ENCODE data around the gene PCDH9.
"Not testable (repeated sequence)": the region's sequence is repeated elsewhere in the genome, so short reads cannot be mapped to it uniquely, and the experiment has no call there.

Gene PCDH9

DNA sequence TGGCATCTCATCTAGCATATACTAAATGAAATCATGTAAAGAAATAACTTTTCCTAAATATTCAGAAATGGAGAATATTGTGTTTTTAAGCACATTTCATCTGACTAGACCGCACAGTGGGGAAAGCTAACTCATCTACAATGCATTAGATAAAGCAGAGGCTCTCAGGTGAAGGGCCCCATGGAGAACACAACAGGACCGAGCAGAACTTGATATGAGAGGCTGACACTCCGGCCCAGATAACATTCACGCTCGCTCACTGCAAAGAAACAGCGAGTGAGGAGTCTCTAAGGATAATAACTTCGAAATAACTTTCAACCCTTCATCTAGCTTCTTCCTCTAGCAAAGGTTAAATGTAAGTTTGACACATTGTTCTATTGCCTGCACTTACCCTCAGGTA lies 130.6 kb downstream of the PCDH9 start:
- Histone ChIP-seq H3K36me3 (ENCODE audit: control insufficient read depth, insufficient read depth, low read length) (no peaks in the 10 kb centered on the region), H3K4me3 (replicated peaks; ENCODE audit: low read depth, low read length) (no peak overlapping the region), H3K27me3 (replicated peaks; ENCODE audit: control insufficient read depth, insufficient read depth, low read length) (no peaks in the 10 kb centered on the region)
- no peak for DNase-seq (ENCODE audit: extremely low read depth, insufficient read length)
- TF ChIP-seq, protein P1, sequence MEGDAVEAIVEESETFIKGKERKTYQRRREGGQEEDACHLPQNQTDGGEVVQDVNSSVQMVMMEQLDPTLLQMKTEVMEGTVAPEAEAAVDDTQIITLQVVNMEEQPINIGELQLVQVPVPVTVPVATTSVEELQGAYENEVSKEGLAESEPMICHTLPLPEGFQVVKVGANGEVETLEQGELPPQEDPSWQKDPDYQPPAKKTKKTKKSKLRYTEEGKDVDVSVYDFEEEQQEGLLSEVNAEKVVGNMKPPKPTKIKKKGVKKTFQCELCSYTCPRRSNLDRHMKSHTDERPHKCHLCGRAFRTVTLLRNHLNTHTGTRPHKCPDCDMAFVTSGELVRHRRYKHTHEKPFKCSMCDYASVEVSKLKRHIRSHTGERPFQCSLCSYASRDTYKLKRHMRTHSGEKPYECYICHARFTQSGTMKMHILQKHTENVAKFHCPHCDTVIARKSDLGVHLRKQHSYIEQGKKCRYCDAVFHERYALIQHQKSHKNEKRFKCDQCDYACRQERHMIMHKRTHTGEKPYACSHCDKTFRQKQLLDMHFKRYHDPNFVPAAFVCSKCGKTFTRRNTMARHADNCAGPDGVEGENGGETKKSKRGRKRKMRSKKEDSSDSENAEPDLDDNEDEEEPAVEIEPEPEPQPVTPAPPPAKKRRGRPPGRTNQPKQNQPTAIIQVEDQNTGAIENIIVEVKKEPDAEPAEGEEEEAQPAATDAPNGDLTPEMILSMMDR (IDR thresholded peaks at IDR 0.05; ENCODE audit: insufficient read depth, low read length, poor library complexity, severe bottlenecking) = no peak

GRCh38 chr13:67097892-67098452 lies 132.2 kb downstream of the PCDH9 start:
- TF ChIP-seq, protein P1 (IDR thresholded peaks at IDR 0.05; ENCODE audit: insufficient read depth, low read length, poor library complexity, severe bottlenecking) = no peak
- no peak for DNase-seq (ENCODE audit: extremely low read depth, insufficient read length)
- Histone ChIP-seq H3K36me3 (ENCODE audit: control insufficient read depth, insufficient read depth, low read length) (no peaks in the 10 kb centered on the region), H3K27me3 (replicated peaks; ENCODE audit: control insufficient read depth, insufficient read depth, low read length) (no peaks in the 10 kb centered on the region), H3K4me3 (replicated peaks; ENCODE audit: low read depth, low read length) (no peak overlapping the region)

GRCh38 chr13:67096893-67097292 lies 133.2 kb downstream of the PCDH9 start:
- H3K27me3 ChIP-seq (replicated peaks; ENCODE audit: control insufficient read depth, insufficient read depth, low read length); DNase-seq (ENCODE audit: extremely low read depth, insufficient read length); H3K4me3 ChIP-seq (replicated peaks; ENCODE audit: low read depth, low read length); H3K36me3 ChIP-seq (ENCODE audit: control insufficient read depth, insufficient read depth, low read length): not testable (repeated sequence)

GRCh38 chr13:67096418-67096817 lies 133.7 kb downstream of the PCDH9 start:
- DNase-seq (ENCODE audit: extremely low read depth, insufficient read length) = no peak
- H3K27me3 ChIP-seq (replicated peaks; ENCODE audit: control insufficient read depth, insufficient read depth, low read length) = no peaks in the 10 kb centered on the region
- TF ChIP-seq, protein P1 (IDR thresholded peaks at IDR 0.05; ENCODE audit: insufficient read depth, low read length, poor library complexity, severe bottlenecking) = no peak
- no peak overlapping the region for H3K4me3 ChIP-seq (replicated peaks; ENCODE audit: low read depth, low read length)
- H3K36me3 ChIP-seq (ENCODE audit: control insufficient read depth, insufficient read depth, low read length) = no peaks in the 10 kb centered on the region

GRCh38 chr13:67095621-67096020 lies 134.5 kb downstream of the PCDH9 start:
- no peaks in the 10 kb centered on the region for H3K36me3 ChIP-seq (ENCODE audit: control insufficient read depth, insufficient read depth, low read length)
- no peaks in the 10 kb centered on the region for H3K27me3 ChIP-seq (replicated peaks; ENCODE audit: control insufficient read depth, insufficient read depth, low read length)
- TF ChIP-seq, protein P1 (IDR thresholded peaks at IDR 0.05; ENCODE audit: insufficient read depth, low read length, poor library complexity, severe bottlenecking) = no peak
- no peak overlapping the region for H3K4me3 ChIP-seq (replicated peaks; ENCODE audit: low read depth, low read length)
- no peak for DNase-seq (ENCODE audit: extremely low read depth, insufficient read length)

- Histone ChIP-seq H3K27me3 (replicated peaks; ENCODE audit: control insufficient read depth, insufficient read depth, low read length) (no peaks in the 10 kb centered on the region), H3K4me3 (replicated peaks; ENCODE audit: low read depth, low read length) (no peak overlapping the region), H3K36me3 (ENCODE audit: control insufficient read depth, insufficient read depth, low read length) (no peaks in the 10 kb centered on the region)
- no peak for DNase-seq (ENCODE audit: extremely low read depth, insufficient read length)
- TF ChIP-seq, protein P1 (IDR thresholded peaks at IDR 0.05; ENCODE audit: insufficient read depth, low read length, poor library complexity, severe bottlenecking) = no peak
Measured at GRCh38 chr13:67094952-67095351, 135.2 kb downstream of the PCDH9 start.
